Occipital lobe (tissue), 2 donors: ENCODE measurements around the gene OR1K1. TPM values are rescaled to one million over a fixed set of nuclear protein-coding genes. Genes with fewer than 3 reads are reported as not detected.

Source experiments
- DNase-seq: peaks from one replicate; lab custom pipeline; 2025; lab: John Stamatoyannopoulos, UW
- total RNA-seq: library from RNA; depleted of rRNA; stranded (reverse); fragments of >200 nt; gene quantifications from one replicate; pipeline ENCODE4 v1.2.3, GENCODE V29; 2014

OR1K1 gene
- total RNA-seq, 1 donor from 2014 or later = not detected

GRCh38 chr9:122848256-122848943 lies 48.5 kb downstream of the OR1K1 start:
- no peak for DNase-seq

Other genes starting within 250 kb of the OR1K1 start
- not detected for gene OR1N2, start 247.0 kb upstream of the OR1K1 start, total RNA-seq
- gene OR1L8, start 216.7 kb upstream of the OR1K1 start, total RNA-seq = not detected
- not detected for gene OR1Q1, start 185.4 kb upstream of the OR1K1 start, total RNA-seq
- gene OR1B1, start 142.5 kb upstream of the OR1K1 start, total RNA-seq = 0.62 TPM
- not detected for gene OR1L1, start 138.4 kb upstream of the OR1K1 start, total RNA-seq
- not detected for gene OR1L3, start 125.0 kb upstream of the OR1K1 start, total RNA-seq
- gene OR1L4, start 76.1 kb upstream of the OR1K1 start, total RNA-seq = not detected
- gene OR1L6, start 57.8 kb upstream of the OR1K1 start, total RNA-seq = not detected
- not detected for gene OR5C1, start 11.2 kb upstream of the OR1K1 start, total RNA-seq
- gene PDCL, start 28.5 kb downstream of the OR1K1 start, total RNA-seq = 72.2 TPM
- 125 TPM for gene RC3H2, start 105.2 kb downstream of the OR1K1 start, total RNA-seq
- 88.0 TPM for gene ZBTB6, start 113.2 kb downstream of the OR1K1 start, total RNA-seq
- 10.6 TPM for gene ZBTB26, start 131.4 kb downstream of the OR1K1 start, total RNA-seq
- 115 TPM for gene RABGAP1, start 140.9 kb downstream of the OR1K1 start, total RNA-seq
- 13.3 TPM for gene GPR21, start 233.5 kb downstream of the OR1K1 start, total RNA-seq